22Rv1 (cell line): ENCODE results near the gene NSMCE1.
"Not testable (repeated sequence)": the region's sequence is repeated elsewhere in the genome, so short reads cannot be mapped to it uniquely, and the experiment has no call there.

Source experiments
- H3K27ac ChIP-seq: fragments of 450-650 bp; 2 replicates; pipeline ENCODE4 v1.5.1; 2017
- CTCF ChIP-seq: fragments of 450-650 bp; IDR thresholded peaks from 2 replicates; pipeline ENCODE4 v1.5.1; 2017; ENCODE audit warnings: mild to moderate bottlenecking
- ZFX ChIP-seq: fragments of 450-650 bp; IDR thresholded peaks from 2 replicates; pipeline ENCODE4 v1.6.1; 2017; ENCODE audit warnings: antibody characterized with exemption, borderline replicate concordance

The NSMCE1 gene

GRCh38 chr16:27253526-27253930, 15.0 kb downstream of the NSMCE1 start:
- TF ChIP-seq CTCF (no peak), ZFX (no peak)
- H3K27ac ChIP-seq: no peak overlapping the region

- TF ChIP-seq CTCF (no peak), ZFX (no peak)
These were observed 16.4 kb downstream of the NSMCE1 start for GRCh38 chr16:27252206-27252585.

GRCh38 chr16:27251541-27252205, 16.9 kb downstream of the NSMCE1 start:
- no peak overlapping the region for H3K27ac ChIP-seq
- TF ChIP-seq CTCF: no peak
- TF ChIP-seq ZFX: no peak

More at GRCh38 chr16:27252206-27252585, 16.4 kb downstream of the NSMCE1 start:
- no peak overlapping the region for H3K27ac ChIP-seq

- H3K27ac ChIP-seq: not testable (repeated sequence)
These were observed 19.7 kb downstream of the NSMCE1 start for GRCh38 chr16:27248886-27249285.

- no peak overlapping the region for H3K27ac ChIP-seq
- no peak for TF ChIP-seq ZFX
- no peak for TF ChIP-seq CTCF
These were observed 20.5 kb downstream of the NSMCE1 start for GRCh38 chr16:27248036-27248435.

GRCh38 chr16:27247076-27247475, 21.5 kb downstream of the NSMCE1 start:
- H3K27ac ChIP-seq: not testable (repeated sequence)

- no peak for TF ChIP-seq ZFX
- no peak for TF ChIP-seq CTCF
- H3K27ac ChIP-seq: no peak overlapping the region
These were observed 22.1 kb downstream of the NSMCE1 start for GRCh38 chr16:27246439-27246838.

GRCh38 chr16:27245276-27246172, 23.0 kb downstream of the NSMCE1 start:
- TF ChIP-seq CTCF (no peak), ZFX (no peak)
- no peak overlapping the region for H3K27ac ChIP-seq
